GM15510 (cell line): ENCODE data around the gene GNB1L.

Experiments
- POLR2A ChIP-seq: IDR thresholded peaks from 3 replicates; pipeline ENCODE4 v1.6.1; 2011; ENCODE audit warnings: borderline replicate concordance; ENCODE audit not compliant: insufficient read length; ENCODE audit errors: extremely low read depth

GNB1L gene

GRCh38 chr22:19739911-19740449 is 114.7 kb downstream of the GNB1L start:
- TF ChIP-seq POLR2A, result no peak

GRCh38 chr22:19739448-19739895 is 115.2 kb downstream of the GNB1L start:
- no peak for TF ChIP-seq POLR2A

GRCh38 chr22:19738664-19739447 is 115.8 kb downstream of the GNB1L start:
- TF ChIP-seq POLR2A, result no peak

- TF ChIP-seq POLR2A, result no peak
These were observed 116.6 kb downstream of the GNB1L start for GRCh38 chr22:19737846-19738663.

GRCh38 chr22:19735665-19736510 is 118.8 kb downstream of the GNB1L start:
- no peak for TF ChIP-seq POLR2A

DNA sequence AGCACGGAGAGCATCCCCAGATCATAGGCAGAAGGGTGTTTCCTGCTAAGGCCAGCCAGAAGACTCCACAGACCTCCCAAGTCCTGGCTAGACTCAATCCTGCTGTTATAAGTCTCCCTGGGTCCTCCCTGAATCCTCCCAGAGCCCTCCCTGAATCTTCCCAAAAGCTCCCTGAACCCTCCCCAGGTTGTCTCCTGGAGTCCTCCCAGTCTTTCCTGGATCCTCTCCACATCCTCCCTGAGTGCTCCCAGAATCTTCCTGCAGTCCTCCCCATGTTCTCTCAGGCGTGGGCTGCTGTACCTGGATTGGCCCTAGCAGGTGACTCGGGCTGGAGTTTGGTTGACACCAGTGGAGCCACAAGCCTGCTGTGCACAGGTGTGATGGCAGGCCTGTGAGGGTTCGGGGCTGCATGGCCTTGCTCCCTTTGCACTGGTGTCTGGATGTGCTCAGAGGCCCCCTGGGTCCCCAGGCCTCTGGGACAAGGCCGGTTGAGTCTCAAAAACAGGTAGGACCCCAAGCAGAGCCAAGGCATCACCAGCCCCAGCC is 119.8 kb downstream of the GNB1L start:
- TF ChIP-seq POLR2A, result no peak

- no peak for TF ChIP-seq POLR2A
These were observed 120.5 kb downstream of the GNB1L start for GRCh38 chr22:19734163-19734562.

DNA sequence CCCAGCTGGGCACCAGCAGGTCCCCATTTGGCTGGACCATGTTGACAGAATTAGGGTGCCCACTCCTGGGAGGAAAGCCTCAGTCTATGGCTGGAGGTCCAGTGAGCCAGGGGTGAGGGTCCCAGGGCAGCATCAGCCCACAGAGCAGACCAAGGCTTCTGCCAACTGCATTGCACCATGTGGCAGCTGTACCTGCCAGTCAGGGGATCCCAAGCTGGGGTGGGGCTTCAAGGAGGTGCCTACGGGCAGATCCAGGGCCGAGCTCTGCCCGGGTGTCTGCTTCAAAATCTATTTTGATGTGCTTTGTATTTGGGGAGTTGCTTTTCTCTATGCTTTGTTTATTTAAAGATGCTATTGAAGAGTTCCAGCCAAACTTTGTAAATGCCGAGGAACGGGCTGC is 120.9 kb downstream of the GNB1L start:
- TF ChIP-seq POLR2A, result no peak
